ENCODE results near the gene FNDC5.

Gene FNDC5

GRCh38 chr1:32813941-32814739, 56.6 kb downstream of the FNDC5 start:
- DNase-seq = peak; percentile 40

All from fibroblast of skin of back (primary cell).